GM19452 (cell line): ENCODE data around the gene AURKB.
"Not testable (repeated sequence)": the region's sequence is repeated elsewhere in the genome, so short reads cannot be mapped to it uniquely, and the experiment has no call there.

Experiments
- ATAC-seq: cut with Tn5 transposase; IDR thresholded peaks from one replicate; pipeline ENCODE4 v1.9.1; 2021; ENCODE audit not compliant: unreplicated experiment

Gene AURKB

DNA sequence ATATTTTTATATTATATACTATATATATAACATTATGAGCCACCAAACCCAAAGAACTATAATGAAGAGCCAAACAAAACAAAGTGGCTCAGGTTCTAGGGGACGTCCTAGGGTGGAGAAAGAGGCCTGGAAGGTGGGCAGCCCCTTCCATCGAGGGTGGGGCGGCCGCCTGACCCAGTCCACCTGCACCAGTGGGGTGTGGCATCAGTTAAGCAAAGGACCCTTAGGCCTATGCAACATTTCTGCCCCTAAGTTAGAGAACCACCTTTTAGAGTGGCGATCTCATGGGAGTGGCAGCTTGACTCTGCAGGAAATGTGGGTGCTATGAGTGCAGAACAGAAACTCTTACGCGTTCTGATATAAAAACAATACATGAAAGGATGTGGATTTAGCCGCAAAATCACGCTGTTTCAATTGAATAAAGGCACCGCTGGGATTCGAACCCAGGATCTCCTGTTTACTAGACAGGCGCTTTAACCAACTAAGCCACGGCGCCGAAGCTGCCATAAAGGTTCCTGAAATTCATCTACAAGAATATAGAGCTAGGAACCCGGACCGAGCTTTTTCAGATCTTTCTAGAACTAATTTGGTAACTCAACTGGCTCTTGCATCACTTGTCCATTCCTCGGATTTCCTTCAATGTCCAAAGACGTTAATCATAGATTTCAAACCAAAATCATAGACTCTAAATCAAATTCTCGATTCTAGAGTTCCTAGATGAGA, 15.6 kb upstream of the AURKB start:
- no peak for ATAC-seq

DNA sequence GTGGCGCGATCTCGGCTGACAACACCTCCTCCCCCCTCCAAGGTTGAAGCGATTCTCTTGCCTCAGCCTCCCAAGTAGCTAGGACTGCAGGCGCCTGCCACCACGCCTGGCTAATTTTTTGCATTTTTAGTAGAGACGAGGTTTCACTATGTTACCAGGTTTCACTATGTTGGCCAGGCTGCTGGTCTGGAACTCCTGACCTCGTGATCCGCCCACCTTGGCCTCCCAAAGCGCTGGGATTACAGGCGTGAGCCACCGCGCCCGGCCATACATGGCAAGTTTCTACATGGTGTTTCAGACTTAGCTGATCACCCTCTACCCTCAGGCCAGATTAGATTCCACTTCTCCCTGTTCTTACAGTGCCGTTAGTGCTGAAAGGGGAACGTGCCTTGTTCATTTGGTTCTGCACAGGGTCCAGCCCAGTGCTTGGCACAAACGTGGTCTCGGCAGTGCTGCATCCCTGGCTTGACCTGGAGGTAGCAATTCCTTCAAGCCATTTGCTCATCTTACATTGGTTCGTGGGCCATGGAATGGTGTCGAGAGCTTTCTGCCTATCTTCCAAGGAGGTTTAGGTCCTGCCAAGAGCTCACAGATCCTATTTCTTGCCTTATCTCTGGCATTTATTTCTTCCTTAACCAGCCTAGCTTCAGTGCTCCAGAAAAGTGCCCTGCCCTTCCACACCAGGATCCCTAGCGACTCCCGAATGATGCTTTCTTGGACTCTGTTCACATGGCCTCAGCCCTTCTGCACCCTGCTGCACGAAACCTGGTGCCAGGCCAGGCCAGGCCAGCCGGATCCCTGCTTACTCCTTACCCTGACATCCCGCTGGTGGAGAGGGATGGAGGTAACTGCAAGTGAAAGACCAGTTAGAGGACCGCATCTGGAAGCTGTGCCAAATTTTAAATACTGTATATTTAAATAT, 14.8 kb upstream of the AURKB start:
- no peak for ATAC-seq

DNA sequence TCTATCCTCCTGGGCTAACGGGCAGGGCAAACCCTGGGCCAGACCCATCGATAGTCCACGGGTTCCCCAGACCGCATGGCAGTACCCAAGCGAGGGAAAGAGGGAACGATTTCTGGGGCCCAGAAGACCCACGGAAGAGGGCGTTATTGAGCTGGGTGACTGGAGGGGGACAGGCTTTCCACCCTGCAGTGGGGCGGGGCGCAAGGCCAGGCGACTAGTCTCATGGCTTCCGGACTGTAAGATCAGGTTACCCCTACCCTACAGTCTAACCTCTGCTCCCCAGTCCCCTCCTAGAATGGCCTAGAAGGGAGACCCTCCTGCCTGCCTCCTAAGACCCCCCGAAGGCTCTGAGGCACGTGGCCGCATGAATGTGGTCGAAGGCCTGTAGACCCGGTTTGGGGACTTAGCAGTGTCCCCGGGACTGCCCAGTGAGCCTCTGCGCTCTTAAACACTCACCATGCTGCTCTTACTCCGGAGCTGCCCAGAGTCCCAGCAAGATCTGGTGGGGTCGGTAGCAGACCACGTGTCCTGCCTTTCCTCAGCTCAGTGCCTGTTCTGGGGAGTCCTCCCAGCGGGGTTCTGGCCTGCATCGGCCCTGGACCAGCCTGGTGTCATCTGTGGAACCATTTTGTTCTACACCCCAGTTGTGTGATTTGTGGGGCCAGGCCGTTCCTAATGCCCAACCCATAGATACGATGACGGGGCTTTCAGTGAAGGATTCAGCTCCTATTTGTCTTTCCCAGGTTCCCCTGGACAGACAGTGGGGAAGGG, 13.2 kb upstream of the AURKB start:
- peak; percentile 1 for ATAC-seq

DNA sequence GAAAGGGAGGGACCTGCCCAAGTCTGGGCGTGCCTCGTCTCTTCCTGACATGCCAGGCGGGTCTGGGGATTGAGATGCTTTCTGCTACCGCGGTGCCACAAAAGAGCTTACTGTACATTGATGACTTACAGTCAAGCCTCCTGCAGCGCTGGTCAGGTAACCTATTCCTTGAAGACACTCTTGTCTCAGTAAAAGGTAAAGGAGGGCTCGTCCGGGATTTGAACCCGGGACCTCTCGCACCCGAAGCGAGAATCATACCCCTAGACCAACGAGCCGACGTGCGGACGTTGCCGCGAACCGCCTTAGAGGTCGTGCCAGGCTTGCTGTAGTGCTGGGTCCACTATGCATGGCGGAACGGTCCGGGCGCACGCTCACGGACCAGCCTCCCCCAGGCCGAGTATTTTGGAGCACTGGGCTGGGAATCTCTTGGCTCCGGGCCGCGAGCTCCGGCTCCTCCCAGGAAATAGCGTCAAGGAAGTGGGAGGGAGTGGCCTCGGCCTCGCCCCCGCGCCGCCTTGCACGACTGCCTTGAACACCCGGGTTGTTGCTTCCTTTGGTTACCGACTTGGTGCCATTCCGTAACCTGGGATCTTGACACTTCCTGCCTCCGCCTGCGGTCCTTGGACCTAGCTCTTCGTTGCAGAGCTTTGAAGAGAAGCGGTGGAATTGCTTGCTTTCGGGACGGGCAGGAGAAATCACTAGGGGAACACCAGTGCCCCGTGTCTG, 12.4 kb upstream of the AURKB start:
- ATAC-seq, result peak; percentile 34

DNA sequence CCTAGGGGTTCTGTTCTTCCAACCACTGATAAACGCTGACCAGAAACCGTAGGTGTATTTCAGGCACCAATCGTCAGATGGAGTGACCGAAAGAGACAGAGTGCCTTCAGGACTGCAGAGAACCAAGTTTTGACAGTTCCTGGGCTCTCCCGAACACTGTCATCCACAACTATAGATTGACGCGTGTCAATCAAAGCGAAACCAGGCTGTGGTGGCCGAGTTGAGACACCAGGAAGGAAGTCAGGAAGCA, 11.9 kb upstream of the AURKB start:
- ATAC-seq, result peak; percentile 30

DNA sequence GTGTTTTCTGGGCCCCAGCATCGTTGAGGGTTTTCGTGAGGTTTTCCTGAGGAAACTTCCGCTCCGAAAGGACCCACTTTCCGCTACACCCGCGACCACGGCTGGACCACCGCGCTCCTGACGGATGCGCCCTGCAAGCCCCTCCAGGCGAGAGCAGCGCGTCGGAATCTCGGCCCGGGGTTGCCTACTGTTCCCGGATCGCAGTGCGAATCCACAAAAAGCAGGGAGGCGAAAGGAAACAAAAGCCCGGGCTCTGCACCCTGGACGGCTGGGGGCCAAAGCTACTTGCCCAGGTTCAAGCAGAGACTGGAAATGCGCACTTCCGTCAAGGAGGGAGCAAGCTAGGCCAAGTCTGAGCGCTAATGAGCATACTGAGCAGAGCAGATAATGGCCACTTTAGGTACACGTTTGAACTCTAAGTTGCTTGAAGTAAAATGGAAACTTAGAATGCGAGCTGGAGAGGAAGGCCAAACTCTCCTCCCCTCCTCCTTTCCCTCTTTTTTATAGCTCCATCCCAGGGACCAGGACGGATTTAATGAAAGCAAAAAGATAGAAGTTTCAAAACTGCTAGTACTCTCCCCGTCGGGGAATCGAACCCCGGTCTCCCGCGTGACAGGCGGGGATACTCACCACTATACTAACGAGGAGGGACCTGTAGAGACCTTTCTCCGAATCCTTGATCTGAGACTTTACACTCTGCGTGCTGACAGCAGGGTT, 11.4 kb upstream of the AURKB start:
- peak; percentile 38 for ATAC-seq

DNA sequence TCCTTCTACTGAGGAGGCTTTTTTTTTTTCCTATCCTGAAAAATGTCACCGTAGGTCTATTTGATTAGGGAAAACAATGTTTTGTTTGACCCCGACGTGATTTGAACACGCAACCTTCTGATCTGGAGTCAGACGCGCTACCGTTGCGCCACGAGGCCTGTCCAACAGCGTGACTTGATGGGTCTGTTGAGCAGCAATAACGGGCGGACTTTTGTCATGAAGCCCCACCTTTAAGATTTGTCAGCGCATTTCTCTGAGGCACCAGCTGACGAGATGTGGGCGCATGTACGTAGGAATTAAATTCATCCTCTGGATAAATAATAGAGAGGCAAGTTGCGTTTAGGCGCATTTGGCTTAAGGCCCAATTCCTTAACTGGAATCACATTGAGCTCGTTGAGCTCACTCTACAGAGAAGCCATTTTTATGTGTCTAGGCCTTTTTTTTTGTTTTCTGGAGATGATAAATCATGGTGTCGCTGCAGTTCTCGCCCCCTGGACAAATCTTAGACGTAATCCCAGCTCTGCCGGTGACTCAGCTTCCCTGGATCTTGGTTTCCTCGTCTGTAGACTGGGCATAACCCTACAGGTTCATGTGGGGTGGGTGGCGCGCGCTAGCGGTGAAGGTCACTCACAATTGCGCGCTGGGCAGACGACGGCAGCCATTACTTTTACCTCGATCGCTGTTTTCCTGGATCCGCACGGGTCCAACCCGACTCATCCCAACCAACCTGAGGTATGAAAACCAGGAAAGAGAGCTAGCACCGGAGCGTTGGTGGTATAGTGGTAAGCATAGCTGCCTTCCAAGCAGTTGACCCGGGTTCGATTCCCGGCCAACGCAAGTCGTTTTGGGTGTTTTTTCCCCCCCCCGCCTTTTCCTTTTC, 10.6 kb upstream of the AURKB start:
- no peak for ATAC-seq

DNA sequence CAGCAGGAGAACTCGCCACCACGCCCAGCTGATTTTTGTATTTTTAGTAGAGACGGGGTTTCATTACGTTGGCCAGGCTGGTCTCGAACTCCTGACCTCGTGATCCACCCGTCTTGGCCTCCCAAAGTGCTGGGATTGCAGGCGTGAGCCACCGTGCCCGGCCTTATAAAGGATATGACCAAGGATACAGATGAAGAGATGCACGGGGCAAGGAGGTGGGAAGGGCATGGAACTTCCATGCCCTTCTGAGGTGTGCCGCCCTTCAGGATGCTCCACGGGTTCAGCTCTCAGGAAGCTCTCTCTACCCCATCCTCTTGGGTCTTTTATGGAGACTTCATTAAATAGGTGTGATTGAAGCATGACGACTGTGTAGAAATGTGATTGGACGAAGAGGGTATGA, 3.6 kb upstream of the AURKB start:
- not testable (repeated sequence) for ATAC-seq

DNA sequence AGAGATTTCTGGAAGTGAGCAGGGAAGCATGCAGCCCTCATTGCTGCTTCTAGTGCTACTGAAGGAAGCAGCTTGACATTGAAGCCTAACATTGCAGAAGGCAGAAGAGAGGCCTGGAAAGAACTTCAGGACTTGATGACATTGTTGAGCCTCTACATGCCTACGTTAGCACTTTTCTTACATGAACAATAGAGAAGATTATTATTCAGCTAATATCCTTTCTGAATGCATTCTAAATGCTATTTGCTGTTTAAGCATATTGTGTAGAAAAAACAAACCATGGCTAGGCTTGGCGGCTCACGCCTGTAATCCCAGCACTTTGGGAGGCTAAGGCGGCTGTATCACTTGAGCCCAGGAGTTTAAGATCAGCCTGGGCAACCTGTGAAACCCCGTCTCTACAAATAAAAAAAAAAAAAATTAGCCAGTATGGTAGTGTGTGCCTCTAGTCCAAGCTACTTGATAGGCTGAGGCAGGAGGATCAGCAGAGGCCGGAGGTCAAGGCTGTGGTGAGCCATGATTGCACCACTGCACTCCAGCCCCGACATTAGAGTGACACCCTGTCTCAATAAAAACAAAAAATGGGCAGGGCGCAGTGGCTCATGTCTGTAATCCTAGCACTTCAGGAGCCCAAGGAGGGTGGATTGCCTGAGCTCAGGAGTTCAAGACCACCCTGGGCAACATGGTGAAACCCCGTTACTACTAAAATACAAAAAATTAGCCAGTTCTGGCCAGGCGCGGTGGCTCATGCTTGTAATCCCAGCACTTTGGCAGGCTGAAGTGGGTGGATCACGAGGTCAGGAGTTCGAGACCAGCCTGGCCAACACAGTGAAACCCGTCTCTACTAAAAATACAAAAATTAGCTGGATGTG, 2.2 kb upstream of the AURKB start:
- ATAC-seq, result no peak

DNA sequence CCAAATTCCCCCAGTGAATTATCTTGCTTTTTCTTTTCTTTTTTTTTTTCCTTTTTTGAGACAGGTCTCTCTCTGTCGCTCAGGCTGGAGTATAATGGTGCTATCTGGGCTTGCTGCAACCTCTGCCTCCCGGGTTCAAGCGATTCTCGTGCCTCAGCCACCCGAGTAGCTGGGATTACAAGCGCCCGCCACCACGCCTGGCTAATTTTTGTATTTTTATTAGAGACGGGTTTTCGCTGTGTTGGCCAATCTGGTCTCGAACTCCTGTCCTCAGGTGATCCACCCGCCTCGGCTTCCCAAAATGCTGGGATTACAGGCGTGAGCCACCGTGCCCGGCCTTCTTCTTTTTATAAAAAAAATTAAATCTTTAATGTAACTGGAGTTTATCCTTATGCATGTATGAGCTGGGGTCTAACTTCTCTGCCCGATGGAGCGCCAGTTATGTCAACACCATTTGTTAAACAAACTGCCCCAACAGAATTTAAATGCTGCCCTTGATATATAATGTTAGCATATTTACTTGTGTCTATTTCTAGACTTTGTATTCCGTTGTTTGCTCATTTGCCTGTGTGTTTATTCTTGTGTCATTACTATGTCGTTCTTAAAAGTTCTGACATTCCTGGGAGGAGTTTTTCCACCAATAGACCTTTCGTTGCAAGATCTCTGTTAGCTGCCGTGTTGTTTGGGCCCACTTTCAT, 535 bp upstream of the AURKB start:
- ATAC-seq, result no peak

DNA sequence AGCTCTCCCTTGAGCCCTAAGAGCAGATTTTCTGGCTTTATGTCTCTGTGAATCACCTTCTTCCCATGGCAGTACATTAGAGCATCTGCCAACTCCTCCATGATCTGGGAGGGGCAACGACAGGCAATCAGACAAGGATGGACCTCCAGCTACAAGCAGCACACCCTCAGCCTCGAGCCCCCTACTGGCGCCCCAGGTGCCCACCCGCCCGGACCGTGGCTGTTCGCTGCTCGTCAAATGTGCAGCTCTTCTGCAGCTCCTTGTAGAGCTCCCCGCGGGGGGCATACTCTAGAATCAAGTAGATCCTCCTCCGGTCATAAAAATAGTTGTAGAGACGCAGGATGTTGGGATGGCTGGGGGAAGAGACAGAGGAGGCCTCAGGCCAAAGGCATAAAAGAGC, 3.8 kb downstream of the AURKB start:
- no peak for ATAC-seq

DNA sequence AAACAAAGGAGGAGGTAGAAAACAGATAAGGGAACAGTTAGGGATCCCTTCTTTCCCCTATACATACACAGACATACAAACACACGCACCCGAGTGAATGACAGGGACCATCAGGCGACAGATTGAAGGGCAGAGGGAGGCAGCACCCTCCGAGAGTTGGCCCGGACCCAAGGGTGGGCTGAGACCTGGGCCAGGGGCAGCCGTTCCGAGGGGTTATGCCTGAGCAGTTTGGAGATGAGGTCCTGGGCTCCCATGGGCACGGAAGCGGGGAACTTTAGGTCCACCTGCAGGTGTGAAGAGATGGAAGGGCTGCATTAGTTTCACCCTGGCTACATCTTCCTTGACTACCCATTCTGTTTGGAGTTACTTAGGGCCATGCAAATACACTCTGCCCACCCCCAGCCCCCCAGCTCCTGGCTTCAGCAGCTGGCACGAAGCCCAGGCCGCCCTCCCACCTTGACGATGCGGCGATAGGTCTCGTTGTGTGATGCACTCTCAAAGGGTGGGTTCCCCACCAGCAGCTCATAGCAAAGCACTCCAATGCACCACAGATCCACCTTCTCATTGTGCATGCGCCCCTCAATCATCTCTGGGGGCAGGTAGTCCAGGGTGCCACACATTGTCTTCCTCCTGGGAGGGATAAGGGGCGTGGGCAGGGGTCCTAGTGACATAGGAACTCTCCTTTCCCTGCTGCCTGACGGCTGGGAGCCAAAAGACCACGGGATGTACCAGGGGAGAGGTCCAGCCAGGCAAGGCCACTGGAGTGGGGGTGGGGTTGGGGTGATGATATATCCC, 5.4 kb downstream of the AURKB start:
- ATAC-seq, result no peak

DNA sequence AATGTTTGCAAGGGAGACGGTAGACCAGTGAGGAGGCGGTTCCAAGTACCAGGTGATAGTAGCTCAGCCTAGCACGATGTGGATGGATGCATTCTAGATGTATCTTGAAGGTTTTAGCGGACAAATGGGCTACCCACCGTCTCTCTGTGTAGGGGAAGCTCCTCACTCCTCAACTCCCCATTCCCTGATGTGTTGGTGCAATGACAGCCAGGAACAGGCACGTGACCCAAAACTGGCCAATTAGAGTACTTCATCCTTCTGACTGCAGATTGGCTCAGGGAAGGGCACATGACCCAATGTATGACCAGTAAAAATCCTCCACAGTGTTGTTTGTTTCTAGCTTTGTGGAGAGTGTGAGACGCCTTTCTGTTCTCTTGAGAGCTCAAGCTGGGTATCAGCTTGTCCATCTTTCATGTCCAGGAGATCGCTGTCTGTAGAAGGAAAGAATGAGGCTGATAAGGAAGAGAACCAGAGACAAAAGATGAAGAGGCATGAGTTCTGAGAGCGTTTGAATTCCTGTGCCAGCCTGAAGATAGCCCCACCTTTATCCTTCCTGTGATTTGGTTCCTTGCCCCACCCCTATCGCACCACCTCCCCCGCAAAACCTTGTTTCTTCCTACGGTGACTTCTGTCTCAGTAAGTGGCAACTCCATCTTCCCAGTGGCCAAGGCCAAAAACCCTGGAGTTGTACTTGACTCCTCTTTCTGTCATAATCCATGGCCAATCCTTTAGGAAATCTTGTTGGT, 18.1 kb downstream of the AURKB start:
- no peak for ATAC-seq

DNA sequence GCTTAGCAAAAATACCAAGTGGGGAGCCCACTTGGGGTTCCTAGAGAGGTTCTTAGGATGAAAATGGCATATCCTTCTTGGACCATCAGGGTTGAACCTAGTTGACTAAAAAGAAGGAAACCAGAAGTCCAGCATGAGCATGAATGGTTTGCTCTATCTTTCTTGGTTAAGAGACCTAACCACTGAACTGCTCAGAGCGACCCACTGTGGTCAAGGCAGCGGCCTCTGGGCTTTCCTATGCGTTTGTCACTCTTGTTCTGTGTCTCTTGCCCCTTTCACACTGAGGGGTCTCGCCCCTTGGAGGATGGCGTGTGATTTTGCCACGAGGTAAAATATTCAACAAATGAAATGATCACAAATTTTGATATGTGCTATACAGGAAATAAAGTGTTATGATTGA, 19.9 kb downstream of the AURKB start:
- ATAC-seq, result no peak

DNA sequence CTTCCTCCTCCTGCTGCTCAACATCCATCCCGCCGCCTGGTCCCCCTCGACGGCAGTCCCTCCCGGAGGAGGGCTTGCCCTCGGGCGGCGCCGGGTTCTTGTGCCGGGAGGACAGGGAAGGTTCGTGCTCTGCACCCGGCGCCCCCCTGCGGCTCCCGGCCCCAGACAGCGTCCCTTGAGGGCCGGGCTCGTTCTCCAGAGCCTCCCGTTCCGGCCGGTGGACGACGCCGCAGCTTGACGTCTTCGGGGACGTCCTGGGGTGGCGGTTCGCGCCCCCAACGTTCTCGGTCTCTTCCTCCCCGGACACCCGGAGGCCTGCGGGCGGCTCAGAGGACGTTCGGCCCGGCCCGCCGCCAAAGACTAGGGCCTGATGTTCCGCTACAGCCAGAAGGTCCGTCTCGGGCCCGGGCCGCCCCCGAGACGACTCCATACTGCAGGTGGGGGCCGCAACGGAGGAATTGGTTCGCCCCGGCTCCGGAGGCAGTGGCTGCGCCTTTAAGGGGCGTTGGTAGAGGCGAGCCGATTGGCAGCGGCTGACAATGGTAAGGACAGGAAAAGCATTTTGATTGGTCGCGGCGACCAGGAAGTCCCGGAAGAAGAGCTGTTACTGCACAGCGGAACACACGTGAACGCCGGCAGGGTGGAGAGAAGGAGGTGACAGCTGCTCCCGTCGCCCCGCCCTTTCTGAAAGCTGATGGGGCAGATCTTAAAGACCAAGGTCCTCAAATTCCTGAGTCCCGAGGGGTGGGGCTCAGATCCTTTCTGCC, 20.5 kb downstream of the AURKB start, which contains the start of gene BORCS6:
Gene BORCS6, minus strand, starts transcription at position 470 of the 767 bp plus-strand sequence. Its CDS starts 40 bp downstream, at position 430.
- ATAC-seq, result peak; percentile 38
